ENCODE results near the gene MAPK1IP1L. TPM values are rescaled to one million over a fixed set of nuclear protein-coding genes. Genes with fewer than 3 reads are reported as not detected.

The MAPK1IP1L gene
- polyA plus RNA-seq, 1 of the 3 experiments (the other 2 are of a cell fraction), result 129 TPM

GRCh38 chr14:55053500-55053899 is 2.1 kb downstream of the MAPK1IP1L start:
- ChIA-PET POLR2A (interaction anchor here (1.0 kb wide), 1 partner anchor 108 kb away, joined by 3 read pairs; no protein-coding TSS in a partner anchor), CTCF (interaction anchor here (0.7 to 3.4 kb wide), 4 partner anchors 8 to 102 kb away, joined by 3 to 40 read pairs (median 3); partner anchors contain the start of genes SOCS4 and WDHD1)
- WGBS (ENCODE audit: low lambda C conversion rate), result 90% methylated on average over 7 of the region's 7 CpGs

DNA sequence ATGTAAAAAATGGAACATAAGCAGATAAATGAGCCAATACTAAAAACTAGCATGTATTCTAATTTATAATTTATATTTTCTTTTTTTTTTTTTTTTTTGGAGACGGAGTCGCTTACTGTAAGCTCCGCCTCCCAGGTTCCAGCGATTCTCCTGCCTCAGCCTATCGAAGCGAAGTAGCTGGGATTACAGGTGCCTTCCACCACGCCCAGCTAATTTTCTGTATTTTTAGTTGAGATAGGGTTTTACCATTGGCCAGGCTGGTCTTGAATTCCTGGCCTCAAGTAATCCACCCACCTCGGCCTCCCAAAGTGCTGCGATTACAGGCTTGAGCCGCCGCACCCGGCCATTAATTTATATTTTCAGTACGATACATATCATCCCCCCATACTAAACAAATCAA is 2.7 kb downstream of the MAPK1IP1L start:
- peaks cover 22 to 56% of the 10 kb centered on the region in 2 experiments for H3K36me3 ChIP-seq (replicated peaks in 1 of 2; ENCODE audit: control insufficient read depth in 1 of 2, insufficient read depth in 2 of 2, low read length in 1 of 2)
- ChIA-PET CTCF (interaction anchor here (0.7 kb wide), 1 partner anchor 14 kb away, joined by 3 read pairs; no protein-coding TSS in a partner anchor), POLR2A (no interaction called here)
- peaks cover 55% of the 10 kb centered on the region for H4K20me1 ChIP-seq (ENCODE audit: insufficient read depth)
- no peak overlapping the region for H2AFZ ChIP-seq (ENCODE audit: low read depth)
- no peaks in the 10 kb centered on the region for H3K27me3 ChIP-seq (ENCODE audit: insufficient read depth)
- WGBS (ENCODE audit: low lambda C conversion rate), result 97% methylated on average over 13 of the region's 13 CpGs
- no peak overlapping the region for H3K27ac ChIP-seq (ENCODE audit: low read depth in 2 of 2, low read length in 1 of 2)
- H3K4me2 ChIP-seq, result no peak overlapping the region
- H3K9me3 ChIP-seq, result no peaks in the 10 kb centered on the region
- H3K79me2 ChIP-seq (ENCODE audit: insufficient read depth), result peaks cover 72% of the 10 kb centered on the region
- no peak for DNase-seq
- H3K4me1 ChIP-seq (ENCODE audit: control insufficient read depth in 1 of 2, insufficient read depth in 2 of 2, low read depth in 1 of 2, low read length in 1 of 2), result peaks cover 7 to 19% of the 10 kb centered on the region in 2 experiments; a peak in 3 of 4 replicates
- no peak overlapping the region for H3K4me3 ChIP-seq (ENCODE audit: low read depth in 2 of 2, low read length in 1 of 2)
- H3K9me2 ChIP-seq, result no peaks in the 10 kb centered on the region
- no peak overlapping the region for H3K9ac ChIP-seq
- peaks cover 21% of the 10 kb centered on the region for H3F3A ChIP-seq (replicated peaks; ENCODE audit: insufficient read depth)
- TF ChIP-seq EZH2phosphoT487 (IDR thresholded peaks at IDR 0.05; ENCODE audit: borderline replicate concordance, low read depth), result no peak
- TF ChIP-seq SIN3A (IDR thresholded peaks at IDR 0.05; ENCODE audit: borderline replicate concordance, low read depth, low read length), result no peak
- no peak for TF ChIP-seq JUND (IDR thresholded peaks at IDR 0.05)
- TF ChIP-seq, protein P1, sequence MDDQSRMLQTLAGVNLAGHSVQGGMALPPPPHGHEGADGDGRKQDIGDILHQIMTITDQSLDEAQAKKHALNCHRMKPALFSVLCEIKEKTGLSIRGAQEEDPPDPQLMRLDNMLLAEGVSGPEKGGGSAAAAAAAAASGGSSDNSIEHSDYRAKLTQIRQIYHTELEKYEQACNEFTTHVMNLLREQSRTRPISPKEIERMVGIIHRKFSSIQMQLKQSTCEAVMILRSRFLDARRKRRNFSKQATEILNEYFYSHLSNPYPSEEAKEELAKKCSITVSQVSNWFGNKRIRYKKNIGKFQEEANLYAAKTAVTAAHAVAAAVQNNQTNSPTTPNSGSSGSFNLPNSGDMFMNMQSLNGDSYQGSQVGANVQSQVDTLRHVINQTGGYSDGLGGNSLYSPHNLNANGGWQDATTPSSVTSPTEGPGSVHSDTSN (IDR thresholded peaks at IDR 0.05), result no peak
- TF ChIP-seq MEF2A (IDR thresholded peaks at IDR 0.05; ENCODE audit: borderline replicate concordance, low read depth), result no peak

More at GRCh38 chr14:55053500-55053899, 2.1 kb downstream of the MAPK1IP1L start:
- peaks cover 7 to 19% of the 10 kb centered on the region in 2 experiments; a peak in 3 of 4 replicates for H3K4me1 ChIP-seq (ENCODE audit: control insufficient read depth in 1 of 2, insufficient read depth in 2 of 2, low read depth in 1 of 2, low read length in 1 of 2)
- peaks cover 51% of the 10 kb centered on the region for H4K20me1 ChIP-seq (ENCODE audit: insufficient read depth)
- peak overlapping the region; percentile 89 for H3K4me2 ChIP-seq
- H2AFZ ChIP-seq (ENCODE audit: low read depth), result no peak overlapping the region
- H3K27me3 ChIP-seq (ENCODE audit: insufficient read depth), result no peaks in the 10 kb centered on the region
- H3K9ac ChIP-seq, result peak overlapping the region; percentile 100; the same call in 1 of the 2 replicates
- H3K27ac ChIP-seq (ENCODE audit: low read depth in 2 of 2, low read length in 1 of 2), result peak overlapping the region in 1 of 2 experiments; percentile 100; a peak in 1 of 4 replicates
- peaks cover 21% of the 10 kb centered on the region for H3F3A ChIP-seq (replicated peaks; ENCODE audit: insufficient read depth)
- H3K9me2 ChIP-seq, result no peaks in the 10 kb centered on the region
- no peak for DNase-seq
- peaks cover 22 to 51% of the 10 kb centered on the region in 2 experiments for H3K36me3 ChIP-seq (replicated peaks in 1 of 2; ENCODE audit: control insufficient read depth in 1 of 2, insufficient read depth in 2 of 2, low read length in 1 of 2)
- no peaks in the 10 kb centered on the region for H3K9me3 ChIP-seq
- TF ChIP-seq EZH2phosphoT487 (IDR thresholded peaks at IDR 0.05; ENCODE audit: borderline replicate concordance, low read depth) (no peak), MEF2A (IDR thresholded peaks at IDR 0.05; ENCODE audit: borderline replicate concordance, low read depth) (no peak), YY1 (IDR thresholded peaks at IDR 0.05; ENCODE audit: low read depth) (no peak), SMC3 (IDR thresholded peaks at IDR 0.05; ENCODE audit: low read depth, low read length) (no peak), TAF1 (IDR thresholded peaks at IDR 0.05; ENCODE audit: borderline replicate concordance, low read depth, low read length) (no peak), FOSL2 (IDR thresholded peaks at IDR 0.05; ENCODE audit: borderline replicate concordance, low read depth) (no peak), NFIC (IDR thresholded peaks at IDR 0.05; ENCODE audit: borderline replicate concordance) (no peak), RXRA (IDR thresholded peaks at IDR 0.05; ENCODE audit: borderline replicate concordance, low read depth) (no peak), NRF1 (IDR thresholded peaks at IDR 0.05; ENCODE audit: low read depth, low read length) (no peak), ELF1 (IDR thresholded peaks at IDR 0.05) (no peak), GABPA (IDR thresholded peaks at IDR 0.05; ENCODE audit: low read depth) (no peak), GATA2 (CRISPR knock-in tag; IDR thresholded peaks at IDR 0.05) (no peak), ZBTB33 (IDR thresholded peaks at IDR 0.05; ENCODE audit: borderline replicate concordance, low read depth) (no peak)
- TF ChIP-seq, protein P2, sequence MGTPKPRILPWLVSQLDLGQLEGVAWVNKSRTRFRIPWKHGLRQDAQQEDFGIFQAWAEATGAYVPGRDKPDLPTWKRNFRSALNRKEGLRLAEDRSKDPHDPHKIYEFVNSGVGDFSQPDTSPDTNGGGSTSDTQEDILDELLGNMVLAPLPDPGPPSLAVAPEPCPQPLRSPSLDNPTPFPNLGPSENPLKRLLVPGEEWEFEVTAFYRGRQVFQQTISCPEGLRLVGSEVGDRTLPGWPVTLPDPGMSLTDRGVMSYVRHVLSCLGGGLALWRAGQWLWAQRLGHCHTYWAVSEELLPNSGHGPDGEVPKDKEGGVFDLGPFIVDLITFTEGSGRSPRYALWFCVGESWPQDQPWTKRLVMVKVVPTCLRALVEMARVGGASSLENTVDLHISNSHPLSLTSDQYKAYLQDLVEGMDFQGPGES (IDR thresholded peaks at IDR 0.05; ENCODE audit: low read depth, low read length), result no peak
- H3K79me2 ChIP-seq (ENCODE audit: insufficient read depth), result peaks cover 66% of the 10 kb centered on the region
- H3K4me3 ChIP-seq (ENCODE audit: low read depth in 2 of 2, low read length in 1 of 2), result 0 out of 4 replicates have a peak overlapping the region, but pooled peaks of 1 of the 2 experiments have one; percentile 93
